Activated CD4-positive, alpha-beta memory T cell treated with anti-CD3 and anti-CD28 coated beads, Interleukin-2, amount 10 ng/mL, durations not matched to agents 7 days and 5 days (primary cell): Measurements from ENCODE around the gene SPTBN4. TPM values are rescaled to one million over a fixed set of nuclear protein-coding genes. Genes with fewer than 3 reads are reported as not detected.
"Not testable (repeated sequence)": the region's sequence is repeated elsewhere in the genome, so short reads cannot be mapped to it uniquely, and the experiment has no call there.

ENCODE experiments used
- CTCF ChIA-PET: fragments of 350-600 bp; sonication (Branson Sonifier 250); formaldehyde crosslinking; loops from one replicate; lab custom pipeline; 2021; ENCODE audit warnings: antibody characterized with exemption, inconsistent platforms; lab: Charles Lee
- POLR2A ChIA-PET: fragments of 350-600 bp; sonication (Branson Sonifier 250); formaldehyde crosslinking; loops from one replicate; lab custom pipeline; 2021; ENCODE audit warnings: antibody characterized with exemption; lab: Charles Lee
- DNase-seq: peaks from one replicate; pipeline ENCODE4 v3.0.0-alpha.2; 2020
- H3K27ac Mint-ChIP-seq: one replicate; pipeline ENCODE4 v1.8.0; 2021; ENCODE audit warnings: mild to moderate bottlenecking, mixed read lengths
- H3K27me3 Mint-ChIP-seq: one replicate; pipeline ENCODE4 v1.8.0; 2021; ENCODE audit warnings: mixed read lengths
- H3K36me3 Mint-ChIP-seq: one replicate; pipeline ENCODE4 v1.8.0; 2021; ENCODE audit warnings: low read depth, mixed read lengths
- H3K4me1 Mint-ChIP-seq: one replicate; pipeline ENCODE4 v1.8.0; 2021; ENCODE audit warnings: mixed read lengths
- H3K4me3 Mint-ChIP-seq: one replicate; pipeline ENCODE4 v1.8.0; 2021; ENCODE audit warnings: mild to moderate bottlenecking, mixed read lengths
- H3K9me3 Mint-ChIP-seq: one replicate; pipeline ENCODE4 v1.8.0; 2021; ENCODE audit warnings: mixed read lengths
- total RNA-seq, 2 experiments: library from RNA; stranded (reverse); gene quantifications; one replicate each; pipeline ENCODE4 v1.2.3, GENCODE V29; 2021

Gene SPTBN4
- total RNA-seq, 2 experiments from 2014 or later, result 0.60 to 1.3 TPM

DNA sequence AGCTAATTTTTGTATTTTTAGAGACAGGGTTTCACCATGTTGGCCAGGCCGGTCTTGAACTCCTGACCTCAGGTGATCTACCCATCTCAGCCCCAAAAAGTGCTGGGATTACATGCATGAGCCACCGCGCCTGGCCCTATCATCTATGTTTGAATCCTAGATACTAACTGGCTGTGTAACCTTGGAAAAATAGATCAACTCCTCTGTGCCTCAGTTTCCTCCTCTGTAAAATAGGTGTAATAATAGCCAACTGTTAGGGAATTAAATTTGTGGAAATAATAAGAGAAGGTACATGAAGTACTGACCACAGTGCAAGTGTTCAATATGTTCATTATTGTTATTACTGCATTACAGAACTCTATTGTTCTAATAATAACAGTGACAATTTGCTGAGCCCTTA, 4.3 kb downstream of the SPTBN4 start:
- peaks cover 10% of the 10 kb centered on the region for H3K4me1 Mint-ChIP-seq
- ChIA-PET POLR2A (interaction anchor here (0.5 to 0.7 kb wide), 2 partner anchors 36 to 282 kb away, joined by 3 read pairs; no protein-coding TSS in a partner anchor), CTCF (interaction anchor here (1.3 kb wide), 1 partner anchor 17 kb away, joined by 3 read pairs; no protein-coding TSS in a partner anchor)
- no peak overlapping the region for H3K27ac Mint-ChIP-seq
- no peak overlapping the region for H3K4me3 Mint-ChIP-seq
- DNase-seq, result no peak
- no peaks in the 10 kb centered on the region for H3K9me3 Mint-ChIP-seq
- peaks cover 6% of the 10 kb centered on the region for H3K36me3 Mint-ChIP-seq
- peaks cover 22% of the 10 kb centered on the region for H3K27me3 Mint-ChIP-seq

DNA sequence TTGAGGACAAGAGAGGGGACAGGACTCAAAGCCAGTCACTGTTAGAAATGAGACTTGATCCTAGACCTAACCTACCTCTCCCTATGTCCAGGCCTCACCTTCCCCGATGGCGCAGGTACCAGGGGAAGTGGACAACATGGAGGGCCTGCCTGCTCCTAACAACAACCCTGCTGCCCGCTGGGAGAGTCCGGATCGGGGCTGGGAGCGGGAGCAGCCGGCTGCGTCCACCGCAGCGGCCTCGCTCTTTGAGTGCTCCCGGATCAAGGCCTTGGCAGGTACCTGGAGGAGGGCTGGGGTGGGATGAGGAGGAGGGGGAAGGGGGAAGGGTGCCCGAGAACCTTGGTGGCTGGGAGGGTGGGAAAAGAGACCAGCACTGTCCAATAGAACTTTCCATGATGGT, 5.7 kb downstream of the SPTBN4 start:
- H3K4me3 Mint-ChIP-seq, result no peak overlapping the region
- DNase-seq, result no peak
- ChIA-PET POLR2A (no interaction called here), CTCF (no interaction called here)
- H3K27ac Mint-ChIP-seq, result no peak overlapping the region
- H3K4me1 Mint-ChIP-seq, result peaks cover 3% of the 10 kb centered on the region
- H3K36me3 Mint-ChIP-seq, result no peaks in the 10 kb centered on the region
- H3K27me3 Mint-ChIP-seq, result peaks cover 16% of the 10 kb centered on the region
- H3K9me3 Mint-ChIP-seq, result no peaks in the 10 kb centered on the region

DNA sequence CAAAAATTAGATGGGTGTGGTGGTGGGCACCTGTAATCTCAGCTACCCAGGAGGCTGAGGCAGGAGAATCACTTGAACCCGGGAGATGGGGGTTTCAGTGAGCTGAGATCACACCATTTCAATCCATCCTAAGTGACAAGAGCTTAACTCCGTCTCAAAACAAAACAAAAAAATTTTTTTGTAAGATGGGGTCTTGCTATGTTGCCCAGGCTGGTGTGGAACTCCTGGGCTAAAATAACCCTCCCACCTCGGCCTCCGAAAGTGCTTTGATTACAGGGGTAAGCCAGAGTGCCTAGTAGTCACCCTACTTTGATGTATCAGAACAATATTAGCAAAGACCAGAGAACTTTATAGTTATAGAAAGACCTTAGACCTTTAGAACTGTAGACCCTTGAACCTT, 7.9 kb downstream of the SPTBN4 start:
- Mint-ChIP-seq H3K36me3 (no peaks in the 10 kb centered on the region), H3K4me1 (no peaks in the 10 kb centered on the region), H3K4me3 (no peak overlapping the region), H3K27me3 (peaks cover 2% of the 10 kb centered on the region), H3K9me3 (no peaks in the 10 kb centered on the region), H3K27ac (no peak overlapping the region)
- CTCF ChIA-PET, result interaction anchor here (1.7 kb wide), 1 partner anchor 11 kb away, joined by 5 read pairs; no protein-coding TSS in a partner anchor
- DNase-seq, result no peak
- POLR2A ChIA-PET, result no interaction called here

DNA sequence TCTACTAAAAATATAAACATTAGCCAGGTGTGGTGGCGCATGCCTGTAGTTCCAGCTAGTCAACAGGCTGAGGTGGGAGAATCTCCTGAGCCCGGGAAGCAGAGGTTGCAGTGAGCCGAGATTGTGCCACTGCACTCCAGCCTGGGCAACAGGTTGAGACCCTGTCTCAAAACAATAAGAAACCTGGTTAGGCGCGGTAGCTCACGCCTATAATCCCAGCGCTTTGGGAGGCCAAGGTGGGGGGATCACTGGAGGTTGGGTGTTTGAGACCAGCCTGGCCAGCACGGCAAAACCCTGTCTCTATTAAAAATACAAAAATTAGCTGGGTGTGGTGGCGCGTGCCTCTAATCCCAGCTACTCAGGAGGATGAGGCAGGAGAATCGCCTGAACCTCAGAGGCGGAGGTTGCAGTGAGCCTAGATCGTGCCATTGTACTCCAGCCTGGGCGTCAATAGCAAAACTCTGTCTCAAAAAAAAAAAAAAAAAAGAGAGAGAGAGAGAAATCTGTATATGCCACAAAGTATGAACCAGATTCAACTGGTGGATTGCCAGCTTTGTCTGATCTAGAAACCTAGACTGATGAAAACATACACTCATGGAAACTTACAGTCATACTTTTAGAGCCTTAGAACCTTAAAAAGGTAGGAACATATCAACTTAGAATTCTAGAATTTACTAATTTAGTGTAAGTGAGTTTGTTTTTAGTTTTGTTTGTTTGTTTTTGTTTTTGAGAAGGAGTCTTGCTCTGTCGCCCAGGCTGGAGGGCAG, 9.3 kb downstream of the SPTBN4 start:
- H3K4me3 Mint-ChIP-seq, H3K9me3 Mint-ChIP-seq, H3K36me3 Mint-ChIP-seq, H3K27ac Mint-ChIP-seq, POLR2A ChIA-PET, H3K27me3 Mint-ChIP-seq, H3K4me1 Mint-ChIP-seq, DNase-seq: not testable (repeated sequence)
- CTCF ChIA-PET, result interaction anchor here (1.4 to 2.0 kb wide), 4 partner anchors 11 to 171 kb away, joined by 3 to 7 read pairs (median 4); partner anchors contain the start of gene BLVRB

DNA sequence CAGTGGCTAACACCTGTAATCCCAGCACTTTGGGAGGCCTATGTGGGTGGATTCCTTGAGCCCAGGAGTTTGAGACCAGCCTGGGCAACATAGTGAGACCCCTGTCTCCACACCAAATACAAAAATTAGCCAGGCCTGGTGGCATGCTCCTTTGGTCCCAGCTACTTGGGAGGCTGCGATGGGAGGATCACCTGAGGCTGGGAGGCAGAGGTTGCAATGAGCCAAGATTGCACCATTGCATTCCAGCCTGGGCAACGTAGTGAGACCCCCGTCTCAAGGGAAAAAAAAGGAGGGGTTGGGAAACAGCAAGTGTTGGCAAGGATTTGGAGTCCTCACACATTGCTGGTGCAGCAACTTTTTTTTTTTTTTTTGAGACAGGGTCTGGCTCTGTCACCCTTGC, 19.2 kb downstream of the SPTBN4 start:
- H3K36me3 Mint-ChIP-seq, result no peaks in the 10 kb centered on the region
- POLR2A ChIA-PET, result interaction anchor here (0.7 kb wide), 1 partner anchor 10 kb away, joined by 3 read pairs; no protein-coding TSS in a partner anchor
- peaks cover 15% of the 10 kb centered on the region for H3K27me3 Mint-ChIP-seq
- H3K27ac Mint-ChIP-seq, result no peak overlapping the region
- H3K4me3 Mint-ChIP-seq, result no peak overlapping the region
- peaks cover 7% of the 10 kb centered on the region for H3K4me1 Mint-ChIP-seq
- CTCF ChIA-PET, result no interaction called here
- H3K9me3 Mint-ChIP-seq, result no peaks in the 10 kb centered on the region
- no peak for DNase-seq

DNA sequence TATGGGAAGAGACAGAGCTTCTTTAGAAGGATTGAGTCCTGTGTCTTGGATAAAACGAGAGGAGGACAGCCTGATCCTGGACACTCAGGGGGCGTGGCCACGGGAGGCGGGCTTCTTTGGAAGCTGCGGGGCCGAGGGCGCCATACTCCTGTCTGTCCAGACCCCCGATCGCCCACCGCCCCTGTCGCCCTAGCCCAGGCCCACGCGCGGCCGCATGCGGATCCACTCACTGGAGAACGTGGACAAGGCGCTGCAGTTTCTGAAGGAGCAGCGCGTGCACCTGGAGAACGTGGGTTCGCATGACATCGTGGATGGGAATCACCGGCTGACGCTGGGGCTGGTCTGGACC, 23.1 kb downstream of the SPTBN4 start:
- ChIA-PET POLR2A (no interaction called here), CTCF (interaction anchor here (0.6 kb wide), 1 partner anchor 280 kb away, joined by 3 read pairs; no protein-coding TSS in a partner anchor)
- no peaks in the 10 kb centered on the region for H3K36me3 Mint-ChIP-seq
- H3K4me1 Mint-ChIP-seq, result peaks cover 7% of the 10 kb centered on the region
- peaks cover 22% of the 10 kb centered on the region for H3K27me3 Mint-ChIP-seq
- H3K27ac Mint-ChIP-seq, result no peak overlapping the region
- H3K4me3 Mint-ChIP-seq, result no peak overlapping the region
- H3K9me3 Mint-ChIP-seq, result no peaks in the 10 kb centered on the region
- no peak for DNase-seq

DNA sequence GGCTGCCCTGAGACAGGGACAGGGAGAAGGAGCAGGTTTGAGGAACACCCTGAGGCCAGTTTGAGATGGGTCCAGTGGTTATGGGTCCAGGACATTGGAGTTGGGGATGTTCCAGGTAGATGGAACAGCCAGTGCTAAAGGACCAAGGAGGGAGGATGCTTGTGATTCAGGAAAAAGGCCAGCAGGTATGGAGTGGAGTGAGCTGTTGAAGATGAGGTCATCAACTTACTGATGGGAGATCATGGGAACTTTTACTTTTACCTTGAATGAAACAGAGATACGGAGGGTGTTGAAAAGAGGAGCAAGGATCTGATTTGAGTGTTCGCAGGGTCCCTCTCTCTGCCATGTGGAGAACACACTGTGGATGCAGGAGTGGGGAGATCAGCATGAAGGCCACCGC, 25.5 kb downstream of the SPTBN4 start:
- Mint-ChIP-seq H3K9me3 (no peaks in the 10 kb centered on the region), H3K36me3 (no peaks in the 10 kb centered on the region), H3K27me3 (peaks cover 22% of the 10 kb centered on the region), H3K27ac (no peak overlapping the region), H3K4me1 (peaks cover 7% of the 10 kb centered on the region), H3K4me3 (no peak overlapping the region)
- ChIA-PET POLR2A (no interaction called here), CTCF (interaction anchor here (1.3 kb wide), 1 partner anchor 28 kb away, joined by 3 read pairs; no protein-coding TSS in a partner anchor)
- DNase-seq, result no peak

DNA sequence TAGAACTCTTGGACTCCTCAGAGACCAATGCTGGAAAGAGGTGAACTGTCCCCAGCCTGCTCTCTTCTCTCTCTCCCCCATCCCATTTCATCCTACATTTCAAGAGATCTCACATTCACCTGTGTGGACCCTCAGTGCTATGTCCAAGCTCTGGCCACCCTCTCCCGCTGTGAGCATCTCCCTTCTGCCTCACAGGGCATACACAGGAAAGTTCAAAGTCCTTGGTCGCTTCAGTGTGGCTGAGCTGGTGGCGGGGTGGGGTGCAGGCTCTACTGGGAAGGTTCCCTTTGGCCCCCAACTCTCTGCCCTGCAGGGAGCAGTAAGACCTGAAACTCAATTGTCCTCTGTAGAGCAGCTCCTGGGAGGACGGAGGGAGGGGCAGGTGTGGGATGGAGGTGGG, 27.0 kb downstream of the SPTBN4 start:
- POLR2A ChIA-PET, result no interaction called here
- DNase-seq, result no peak
- H3K27me3 Mint-ChIP-seq, result peaks cover 16% of the 10 kb centered on the region
- H3K4me1 Mint-ChIP-seq, result no peaks in the 10 kb centered on the region
- no peaks in the 10 kb centered on the region for H3K36me3 Mint-ChIP-seq
- no peak overlapping the region for H3K27ac Mint-ChIP-seq
- CTCF ChIA-PET, result no interaction called here
- H3K9me3 Mint-ChIP-seq, result no peaks in the 10 kb centered on the region
- H3K4me3 Mint-ChIP-seq, result no peak overlapping the region

DNA sequence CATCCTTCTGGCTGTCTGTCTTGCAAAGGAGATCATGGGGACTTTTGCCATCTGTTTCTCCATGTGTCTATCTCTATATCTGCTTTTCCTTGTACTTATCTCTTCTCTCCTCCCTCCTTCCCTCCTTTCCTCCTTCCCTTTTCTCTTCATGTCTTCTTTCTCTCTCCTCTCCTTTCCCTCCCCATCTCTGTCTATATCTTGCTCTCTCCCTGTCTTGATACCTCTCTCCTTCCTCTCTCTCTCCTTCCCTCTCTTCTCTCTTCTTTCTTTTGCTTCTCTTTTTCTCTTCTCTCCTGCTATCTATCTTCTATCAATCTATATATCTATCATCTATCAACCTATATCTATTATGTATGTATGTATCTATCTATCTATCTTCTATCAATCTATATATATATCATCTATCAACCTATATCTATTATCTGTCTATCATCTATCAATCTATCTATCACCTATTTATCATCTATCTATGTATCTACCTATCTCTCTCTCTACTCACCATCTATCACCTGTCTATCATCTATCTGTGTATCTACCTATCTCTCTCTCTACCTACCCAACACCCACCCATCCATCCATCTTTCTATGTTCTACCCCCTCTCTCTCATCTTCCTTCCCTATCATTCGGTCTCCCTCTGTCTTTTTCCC, 27.5 kb downstream of the SPTBN4 start:
- CTCF ChIA-PET, result no interaction called here

DNA sequence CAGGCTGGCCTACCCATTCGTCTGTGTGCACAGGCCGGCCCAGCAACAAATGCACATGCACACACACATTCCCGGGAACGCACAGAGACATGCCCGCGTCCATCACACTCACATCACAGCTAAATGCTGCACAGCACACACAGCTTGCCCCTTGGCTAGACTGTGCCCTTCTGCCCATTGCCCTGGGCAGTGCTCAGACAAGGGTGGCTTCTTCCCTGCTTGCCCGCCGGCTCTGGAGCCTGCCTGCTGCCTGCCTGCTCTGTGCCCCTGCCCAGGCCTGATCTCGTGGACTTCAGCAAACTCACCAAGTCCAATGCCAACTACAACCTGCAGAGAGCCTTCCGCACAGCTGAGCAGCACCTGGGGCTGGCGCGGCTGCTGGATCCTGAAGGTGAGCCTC, 30.4 kb downstream of the SPTBN4 start:
- no peak overlapping the region for H3K4me3 Mint-ChIP-seq
- peaks cover 17% of the 10 kb centered on the region for H3K27me3 Mint-ChIP-seq
- DNase-seq, result no peak
- CTCF ChIA-PET, result no interaction called here
- H3K4me1 Mint-ChIP-seq, result no peaks in the 10 kb centered on the region
- no peaks in the 10 kb centered on the region for H3K36me3 Mint-ChIP-seq
- no peak overlapping the region for H3K27ac Mint-ChIP-seq
- no peaks in the 10 kb centered on the region for H3K9me3 Mint-ChIP-seq
- POLR2A ChIA-PET, result no interaction called here

More for the DNA sequence above, 27.5 kb downstream of the SPTBN4 start:
- H3K27me3 Mint-ChIP-seq, result peaks cover 16% of the 10 kb centered on the region
- POLR2A ChIA-PET, result no interaction called here
- no peaks in the 10 kb centered on the region for H3K36me3 Mint-ChIP-seq
- no peaks in the 10 kb centered on the region for H3K4me1 Mint-ChIP-seq
- H3K4me3 Mint-ChIP-seq, result no peak overlapping the region
- no peaks in the 10 kb centered on the region for H3K9me3 Mint-ChIP-seq
- no peak for DNase-seq
- H3K27ac Mint-ChIP-seq, result no peak overlapping the region

DNA sequence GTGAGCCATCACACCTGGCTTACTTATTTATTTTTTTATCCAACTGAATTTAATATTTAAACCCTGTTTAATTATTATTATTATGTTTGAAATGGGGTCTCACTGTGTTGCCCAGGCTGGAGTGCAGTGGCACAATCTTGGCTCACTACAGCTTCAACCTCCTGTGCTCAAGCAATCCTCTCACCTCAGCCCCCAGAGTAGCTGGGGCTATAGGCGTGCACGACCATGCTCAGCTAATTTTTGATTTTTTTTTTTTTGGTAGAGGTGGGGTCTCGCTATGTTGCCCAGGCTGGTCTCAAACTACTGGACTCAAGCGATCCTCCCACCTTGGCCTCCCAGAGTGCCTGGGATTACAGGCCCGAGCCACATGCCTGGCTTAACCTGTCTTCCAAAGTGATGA, 32.5 kb downstream of the SPTBN4 start:
- CTCF ChIA-PET, result no interaction called here
- H3K4me1 Mint-ChIP-seq, result no peaks in the 10 kb centered on the region
- H3K27me3 Mint-ChIP-seq, result peaks cover 9% of the 10 kb centered on the region
- no peak overlapping the region for H3K27ac Mint-ChIP-seq
- no peak for DNase-seq
- H3K4me3 Mint-ChIP-seq, result no peak overlapping the region
- no peaks in the 10 kb centered on the region for H3K9me3 Mint-ChIP-seq
- no peaks in the 10 kb centered on the region for H3K36me3 Mint-ChIP-seq
- POLR2A ChIA-PET, result no interaction called here

DNA sequence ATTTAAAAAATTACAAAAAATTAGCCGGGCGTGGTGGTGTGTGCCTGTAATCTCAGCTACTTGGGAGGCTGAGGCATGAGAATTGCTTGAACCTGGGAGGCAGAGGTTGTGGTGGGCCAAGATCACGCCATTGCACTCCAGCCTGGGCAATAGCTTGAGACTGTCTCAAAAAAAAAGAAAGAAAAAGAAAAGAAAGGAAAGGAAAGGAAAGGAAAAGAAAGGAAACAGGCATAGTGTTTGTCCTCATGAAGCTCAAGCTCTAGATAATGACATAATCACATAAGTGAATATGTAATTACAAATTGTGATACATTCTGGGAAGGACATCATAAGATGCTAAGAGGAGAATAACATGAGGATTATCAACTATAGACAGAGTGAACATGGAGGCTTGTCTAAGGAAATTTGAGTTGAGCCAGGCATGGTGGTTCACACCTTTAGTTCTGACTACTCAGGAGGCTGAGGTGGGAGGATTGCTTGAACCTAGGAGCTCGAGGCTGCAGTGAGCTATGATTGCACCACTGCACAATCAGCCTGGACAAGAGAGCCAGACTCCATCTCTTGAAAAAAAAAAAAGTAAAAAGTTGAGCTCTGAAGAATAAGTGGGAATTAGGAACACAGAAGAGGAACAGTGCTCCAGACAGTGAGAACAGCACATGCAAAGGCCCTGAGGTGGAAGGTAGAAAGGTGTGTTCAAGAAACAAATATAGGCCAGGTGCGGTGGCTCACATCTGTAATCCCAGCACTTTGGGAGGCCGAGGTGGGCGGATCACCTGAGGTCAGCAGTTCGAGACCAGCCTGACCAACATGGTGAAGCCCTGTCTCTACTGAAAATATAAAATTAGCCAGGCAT, 34.1 kb downstream of the SPTBN4 start:
- H3K4me1 Mint-ChIP-seq, H3K9me3 Mint-ChIP-seq, H3K27me3 Mint-ChIP-seq, CTCF ChIA-PET, H3K36me3 Mint-ChIP-seq, H3K4me3 Mint-ChIP-seq, DNase-seq, H3K27ac Mint-ChIP-seq, POLR2A ChIA-PET: not testable (repeated sequence)

DNA sequence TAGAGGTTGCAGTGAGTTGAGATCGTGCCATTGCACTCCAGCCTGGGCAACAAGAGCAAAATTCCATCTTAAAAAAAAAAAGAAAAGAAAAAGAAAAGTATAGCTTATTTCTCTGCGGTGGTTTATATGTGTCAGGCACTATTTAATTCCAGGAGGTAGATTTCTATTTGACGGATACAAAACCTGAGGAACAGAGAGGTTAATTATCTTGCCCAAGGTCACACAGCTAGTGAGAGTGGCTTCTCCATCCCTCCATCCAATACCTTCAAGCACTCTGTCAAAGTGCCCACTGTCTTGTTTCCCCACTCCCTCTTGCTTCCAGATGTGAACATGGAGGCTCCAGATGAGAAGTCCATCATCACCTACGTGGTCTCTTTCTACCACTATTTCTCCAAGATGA, 34.8 kb downstream of the SPTBN4 start:
- CTCF ChIA-PET, result no interaction called here
- H3K27me3 Mint-ChIP-seq, result peaks cover 4% of the 10 kb centered on the region
- POLR2A ChIA-PET, result no interaction called here
- DNase-seq, result no peak
- H3K4me1 Mint-ChIP-seq, result no peaks in the 10 kb centered on the region
- H3K4me3 Mint-ChIP-seq, result no peak overlapping the region
- H3K27ac Mint-ChIP-seq, result no peak overlapping the region
- H3K9me3 Mint-ChIP-seq, result no peaks in the 10 kb centered on the region
- no peaks in the 10 kb centered on the region for H3K36me3 Mint-ChIP-seq
